Sigmoid colon (tissue), 7 donors: ENCODE data around the gene ODF4. TPM values are rescaled to one million over a fixed set of nuclear protein-coding genes. Genes with fewer than 3 reads are reported as not detected.

Experiments
- DNase-seq: peaks from one replicate; pipeline ENCODE4 v3.0.0-alpha.2; 2019
- H3K27ac ChIP-seq, 4 donors: fragments of 200-600 bp; sonication (generic); one replicate each; pipeline ENCODE4 v1.5.1; 2016 to 2019; ENCODE audit warnings: mild to moderate bottlenecking in 1 of 4
- H3K27me3 ChIP-seq, 3 donors: fragments of 200-600 bp; sonication (generic); one replicate each; pipeline ENCODE4 v1.5.1; 2019; ENCODE audit warnings: mild to moderate bottlenecking in 1 of 3
- H3K36me3 ChIP-seq, 4 donors: fragments of 200-600 bp; sonication (generic); one replicate each; pipeline ENCODE4 v1.5.1; 2016 to 2019
- H3K4me1 ChIP-seq, 4 donors: fragments of 200-600 bp; sonication (generic); one replicate each; pipeline ENCODE4 v1.5.1; 2017 to 2019
- H3K4me3 ChIP-seq, 4 donors: fragments of 200-600 bp; sonication (generic); one replicate each; pipeline ENCODE4 v1.5.1; 2017 to 2019; ENCODE audit warnings: mild to moderate bottlenecking in 2 of 4, moderate library complexity in 1 of 4
- H3K9me3 ChIP-seq, 4 donors: fragments of 200-600 bp in 3 of 4; sonication (generic) in 3 of 4; one replicate each; pipeline versions ENCODE4 v1.5.1 to v1.6.1; 2013 to 2019
- CTCF ChIP-seq, 4 experiments: fragments of 450-650 bp in 3 of 4; fragments of 200-600 bp in 1 of 4; IDR thresholded peaks; one replicate each; pipeline ENCODE4 v1.5.1; 2016 to 2019; ENCODE audit warnings: antibody characterized with exemption in 4 of 4, mild to moderate bottlenecking in 3 of 4, moderate library complexity in 2 of 4
- EP300 ChIP-seq, 4 donors: sonication (generic); formaldehyde crosslinking; IDR thresholded peaks; one replicate each; pipeline ENCODE4 v1.6.1; 2017; ENCODE audit warnings: antibody characterized with exemption in 4 of 4
- POLR2A ChIP-seq, 2 donors: fragments of 450-650 bp; IDR thresholded peaks; one replicate each; pipeline ENCODE4 v1.6.1; 2016; ENCODE audit warnings: antibody characterized with exemption in 2 of 2, mild to moderate bottlenecking in 2 of 2, moderate library complexity in 2 of 2
- POLR2AphosphoS5 ChIP-seq, 4 donors: sonication (generic); formaldehyde crosslinking; IDR thresholded peaks; one replicate each; pipeline ENCODE4 v1.6.1; 2017; ENCODE audit warnings: antibody characterized with exemption in 4 of 4
- WGBS, 2 donors: extraction: QIAGEN DNeasy Blood & Tissue Kit; methylation state at CpG; one replicate each; pipeline ENCODE4 v1.1.7; 2013; 5-methylcytosine and 5-hydroxymethylcytosine counted together
- intact Hi-C: fragments of 100-400 bp; cut with DNase I; formaldehyde crosslinking; loops from one replicate; pipeline ENCODE4 v1.15.1; 2023
- polyA plus RNA-seq, 3 donors: library from polyadenylated mRNA; stranded (reverse); fragments of 200-250 nt; gene quantifications; one replicate each; pipeline ENCODE4 v1.2.3, GENCODE V29; 2013
- total RNA-seq, 4 donors: library from RNA; depleted of rRNA; stranded (reverse); fragments of >200 nt; gene quantifications; one replicate each; pipeline ENCODE4 v1.1.0, GENCODE V29; 2016
- donor health status: healthy with polysubstance abuse.
- donor health status: Bipolar disorder and iron deficiency.
- donor health status: healthy.

The ODF4 gene
- total and polyA plus RNA-seq, 7 donors, result not detected

GRCh38 chr17:8360260-8360659 lies 20.6 kb downstream of the ODF4 start:
- intact Hi-C loops, result no loop called here
- WGBS, 2 donors, result 32 to 36% methylated on average over 3 of the region's 3 CpGs
- H3K36me3 ChIP-seq, result no peaks in the 10 kb centered on the region
- peak overlapping the region in 2 of 4 donors; percentile 18 to 41 for H3K27ac ChIP-seq
- no peak for TF ChIP-seq POLR2A (IDR thresholded peaks at IDR 0.05)
- no peak for TF ChIP-seq POLR2AphosphoS5 (IDR thresholded peaks at IDR 0.05)
- no peak for TF ChIP-seq CTCF (IDR thresholded peaks at IDR 0.05)
- no peak for TF ChIP-seq EP300 (IDR thresholded peaks at IDR 0.05)
- no peak for DNase-seq
- peaks cover 0 to 15% (median 0%) of the 10 kb centered on the region in 4 donors for H3K4me1 ChIP-seq
- no peaks in the 10 kb centered on the region for H3K27me3 ChIP-seq
- H3K4me3 ChIP-seq, result no peak overlapping the region
- no peaks in the 10 kb centered on the region for H3K9me3 ChIP-seq

GRCh38 chr17:8360751-8361150 lies 21.1 kb downstream of the ODF4 start:
- Histone ChIP-seq H3K27ac (peak overlapping the region in 2 of 4 donors; percentile 18 to 41), H3K27me3 (no peaks in the 10 kb centered on the region), H3K4me3 (no peak overlapping the region), H3K9me3 (no peaks in the 10 kb centered on the region), H3K4me1 (peaks cover 0 to 16% (median under 1%) of the 10 kb centered on the region in 4 donors), H3K36me3 (no peaks in the 10 kb centered on the region)
- WGBS, 2 donors, result 58 to 75% methylated on average over 3 of the region's 3 CpGs
- intact Hi-C loops, result no loop called here
- TF ChIP-seq POLR2A (IDR thresholded peaks at IDR 0.05) (no peak), CTCF (IDR thresholded peaks at IDR 0.05) (no peak), POLR2AphosphoS5 (IDR thresholded peaks at IDR 0.05) (no peak), EP300 (IDR thresholded peaks at IDR 0.05) (no peak)
- DNase-seq, result no peak

GRCh38 chr17:8362651-8363332 lies 23.2 kb downstream of the ODF4 start:
- intact Hi-C loops, result no loop called here
- no peaks in the 10 kb centered on the region for H3K9me3 ChIP-seq
- no peaks in the 10 kb centered on the region for H3K36me3 ChIP-seq
- TF ChIP-seq POLR2A (IDR thresholded peaks at IDR 0.05) (no peak), EP300 (IDR thresholded peaks at IDR 0.05) (no peak), POLR2AphosphoS5 (IDR thresholded peaks at IDR 0.05) (no peak), CTCF (IDR thresholded peaks at IDR 0.05) (no peak)
- H3K27me3 ChIP-seq, result no peaks in the 10 kb centered on the region
- no peak for DNase-seq
- H3K4me1 ChIP-seq, result peaks cover 0 to 26% (median 5%) of the 10 kb centered on the region in 4 donors
- H3K27ac ChIP-seq, result peak overlapping the region in 2 of 4 donors; percentile 9 to 15
- WGBS, 2 donors, result 85 to 94% methylated on average over 4 of the region's 4 CpGs
- H3K4me3 ChIP-seq, result no peak overlapping the region

- H3K36me3 ChIP-seq, result peaks cover 6 to 22% (median 11%) of the 10 kb centered on the region in 4 donors
- 44 to 75% methylated on average over 1 of the region's 1 CpG for WGBS, 2 donors
- DNase-seq, result no peak
- H3K4me1 ChIP-seq, result peaks cover 0 to 26% (median 5%) of the 10 kb centered on the region in 4 donors
- no peaks in the 10 kb centered on the region for H3K27me3 ChIP-seq
- intact Hi-C loops, result no loop called here
- TF ChIP-seq CTCF (IDR thresholded peaks at IDR 0.05) (no peak), POLR2AphosphoS5 (IDR thresholded peaks at IDR 0.05) (peak in 2 of 4 donors; percentile 22 to 63), POLR2A (IDR thresholded peaks at IDR 0.05) (no peak), EP300 (IDR thresholded peaks at IDR 0.05) (peak in 2 of 4 donors; percentile 34 to 64)
- H3K27ac ChIP-seq, result peak overlapping the region in 2 of 4 donors; percentile 45 to 60
- H3K4me3 ChIP-seq, result no peak overlapping the region
- H3K9me3 ChIP-seq, result no peaks in the 10 kb centered on the region
Measured at GRCh38 chr17:8365143-8365542, 25.5 kb downstream of the ODF4 start.
